SK-N-SH (cell line): Measurements from ENCODE around the gene PPP1R11.

Experiments used
- CTCF ChIP-seq: fragments of 200-600 bp; sonication (generic); IDR thresholded peaks from 2 replicates; pipeline ENCODE4 v1.6.1; 2017; ENCODE audit warnings: antibody characterized with exemption, mild to moderate bottlenecking, moderate library complexity
- FOXM1 ChIP-seq: IDR thresholded peaks from 2 replicates; pipeline ENCODE4 v1.4.0; 2012; ENCODE audit warnings: low read depth, mild to moderate bottlenecking
- MXI1 ChIP-seq: IDR thresholded peaks from 2 replicates; pipeline ENCODE4 v1.6.1; 2012; ENCODE audit warnings: mild to moderate bottlenecking, low read depth, low read length, improper control_type of control experiment
- RFX5 ChIP-seq: IDR thresholded peaks from 2 replicates; pipeline ENCODE4 v1.6.1; 2012; ENCODE audit warnings: mild to moderate bottlenecking, improper control_type of control experiment, low read length
- TAF1 ChIP-seq: IDR thresholded peaks from 2 replicates; pipeline ENCODE4 v1.6.1; 2012; ENCODE audit warnings: low read depth, mild to moderate bottlenecking, low read length, moderate library complexity, borderline replicate concordance

- TF ChIP-seq FOXM1 (no peak), CTCF (no peak), RFX5 (no peak), MXI1 (no peak), TAF1 (no peak)
Observed at GRCh38 chr6:30042476-30042875, 24.5 kb upstream of the PPP1R11 start.
